ENCODE data around the gene C17orf78.
"Not testable (repeated sequence)": the region's sequence is repeated elsewhere in the genome, so short reads cannot be mapped to it uniquely, and the experiment has no call there.

Gene C17orf78

GRCh38 chr17:37405955-37406634 is 30.3 kb downstream of the C17orf78 start:
- peak; percentile 4 for DNase-seq (ENCODE audit: low read depth)
- H3K4me3 ChIP-seq (ENCODE audit: low read length): peak overlapping the region; percentile 86
- no peak for TF ChIP-seq CTCF (conservative IDR thresholded peaks at IDR 0.05; ENCODE audit: low read length)

- no peak for TF ChIP-seq CTCF (conservative IDR thresholded peaks at IDR 0.05; ENCODE audit: low read length)
- H3K4me3 ChIP-seq (ENCODE audit: low read length): peak within 1 kb of the TSS; percentile 86
- DNase-seq (ENCODE audit: low read depth): peak; percentile 73
Observed at GRCh38 chr17:37406635-37407461, 31.1 kb downstream of the C17orf78 start, which contains the start of the genes ACACA and TADA2A. TSS of gene ACACA (minus strand) at chr17:37406836. CDS start at chr17:37406299, 537 bp downstream. TSS of gene TADA2A (plus strand) at chr17:37406886. CDS start at chr17:37411366, 4,480 bp downstream.

DNA sequence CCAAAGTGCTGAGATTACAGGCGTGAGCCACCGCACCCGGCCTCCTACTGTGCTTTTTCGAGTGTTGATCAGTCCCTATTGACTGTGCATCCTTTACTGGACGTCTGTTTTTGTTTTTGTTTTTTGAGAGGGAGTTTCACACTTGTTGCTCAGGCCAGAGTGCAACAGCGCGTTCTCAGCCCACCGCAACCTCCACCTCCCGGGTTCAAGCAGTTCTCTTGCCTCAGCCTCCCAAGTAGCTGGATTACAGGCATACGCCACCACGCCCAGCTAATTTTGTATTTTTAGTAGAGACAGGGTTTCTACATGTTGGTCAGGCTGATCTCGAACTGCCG is 32.3 kb downstream of the C17orf78 start:
- not testable (repeated sequence) for H3K4me3 ChIP-seq (ENCODE audit: low read length); DNase-seq (ENCODE audit: low read depth)

- no peak for TF ChIP-seq CTCF (conservative IDR thresholded peaks at IDR 0.05; ENCODE audit: low read length)
Observed at GRCh38 chr17:37410357-37410756, 34.6 kb downstream of the C17orf78 start.

GRCh38 chr17:37413875-37414519 is 38.2 kb downstream of the C17orf78 start:
- DNase-seq (ENCODE audit: low read depth): no peak
- H3K4me3 ChIP-seq (ENCODE audit: low read length): no peak overlapping the region
- TF ChIP-seq CTCF (conservative IDR thresholded peaks at IDR 0.05; ENCODE audit: low read length): peak; percentile 37

More at GRCh38 chr17:37410357-37410756, 34.6 kb downstream of the C17orf78 start:
- DNase-seq (ENCODE audit: low read depth): no peak
- no peak overlapping the region for H3K4me3 ChIP-seq (ENCODE audit: low read length)

- no peak for TF ChIP-seq CTCF (conservative IDR thresholded peaks at IDR 0.05; ENCODE audit: low read length)
- no peak overlapping the region for H3K4me3 ChIP-seq (ENCODE audit: low read length)
- no peak for DNase-seq (ENCODE audit: low read depth)
Observed at GRCh38 chr17:37417852-37418251, 42.1 kb downstream of the C17orf78 start.

DNA sequence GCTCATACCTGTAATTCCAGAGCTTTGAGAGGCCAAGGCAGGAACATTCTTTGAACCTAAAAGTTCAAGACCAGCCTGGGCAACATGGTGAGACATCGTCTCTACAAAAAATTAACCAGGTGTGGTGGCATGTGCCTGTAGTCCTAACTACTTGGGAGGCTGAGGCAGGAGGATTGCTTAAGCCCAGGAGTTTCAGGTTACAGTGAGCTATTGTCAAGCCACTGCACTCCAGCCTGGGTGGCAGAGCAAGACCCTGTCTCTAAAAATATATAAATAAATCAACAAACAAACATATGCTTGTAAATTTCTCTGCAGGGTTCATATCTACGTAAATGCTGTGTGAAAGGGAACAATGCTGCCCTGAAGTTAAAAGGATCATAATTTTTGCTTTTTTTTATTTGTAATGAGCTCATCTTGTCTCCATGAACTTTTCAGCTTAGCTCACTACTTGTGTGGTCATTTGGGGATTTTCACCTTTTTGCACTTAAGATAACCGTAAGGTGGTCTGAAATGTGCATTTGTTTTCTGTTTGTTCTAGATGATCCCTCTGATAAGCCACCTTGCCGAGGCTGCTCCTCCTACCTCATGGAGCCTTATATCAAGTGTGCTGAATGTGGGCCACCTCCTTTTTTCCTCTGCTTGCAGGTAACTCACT is 47.3 kb downstream of the C17orf78 start:
- DNase-seq (ENCODE audit: low read depth): no peak
- no peak for TF ChIP-seq CTCF (conservative IDR thresholded peaks at IDR 0.05; ENCODE audit: low read length)
- no peak overlapping the region for H3K4me3 ChIP-seq (ENCODE audit: low read length)
